EL (cell line): ENCODE data around the gene GLT8D2.
A peak's percentile ranks its signal among the peaks of the same experiment; 100 is the strongest.

Source experiments
- DNase-seq: peaks from one replicate; pipeline ENCODE4 v3.0.0-alpha.2; 2016

Gene GLT8D2

DNA sequence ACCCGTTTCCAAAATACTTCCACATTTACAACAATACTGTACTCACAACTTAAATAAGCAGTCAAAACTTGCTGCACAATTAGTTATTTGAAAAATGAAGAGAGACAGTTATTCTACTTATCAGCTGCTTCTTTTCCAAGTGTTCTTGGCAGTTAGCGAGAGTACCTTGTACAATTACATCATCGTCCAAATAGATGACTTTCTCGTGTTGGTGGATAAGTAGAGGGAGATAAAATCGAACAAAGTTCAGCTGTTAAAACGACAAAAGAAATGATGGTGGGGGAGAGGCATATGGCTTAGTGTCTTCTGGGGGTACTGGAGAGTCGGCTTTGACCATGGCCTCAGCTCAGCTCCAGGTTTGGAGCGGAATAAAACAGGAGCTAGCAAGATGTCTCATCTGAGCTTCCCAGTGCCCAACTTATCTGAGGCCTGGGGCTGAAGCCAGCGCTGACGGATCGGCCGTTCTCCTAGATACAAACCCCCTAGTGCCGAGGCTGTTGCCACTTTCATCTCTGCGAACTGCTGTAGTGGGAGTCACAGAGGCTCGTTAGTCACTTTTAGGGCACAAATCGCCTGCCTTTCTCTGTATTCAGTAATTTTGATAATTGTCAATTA is 52.6 kb downstream of the GLT8D2 start:
- DNase-seq = no peak

DNA sequence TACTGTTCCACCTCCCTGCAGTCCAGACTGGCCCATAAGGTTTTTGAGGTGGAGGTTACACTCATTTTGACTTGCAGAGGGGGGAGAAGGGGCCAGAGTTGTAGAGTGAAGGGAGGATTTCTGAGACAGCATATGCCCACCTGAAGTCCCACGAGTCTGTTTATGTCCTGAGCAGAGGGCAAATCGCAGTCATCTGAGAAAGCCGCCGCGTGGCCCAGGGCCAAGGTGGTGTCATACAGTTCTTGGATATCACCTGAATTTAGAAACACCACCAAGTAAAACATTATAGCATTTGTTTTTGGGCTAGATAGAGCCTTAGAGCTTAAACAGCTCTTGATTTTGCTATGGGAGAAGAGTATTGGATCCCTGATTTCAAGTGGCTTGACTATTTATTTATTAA is 53.4 kb downstream of the GLT8D2 start:
- no peak for DNase-seq

DNA sequence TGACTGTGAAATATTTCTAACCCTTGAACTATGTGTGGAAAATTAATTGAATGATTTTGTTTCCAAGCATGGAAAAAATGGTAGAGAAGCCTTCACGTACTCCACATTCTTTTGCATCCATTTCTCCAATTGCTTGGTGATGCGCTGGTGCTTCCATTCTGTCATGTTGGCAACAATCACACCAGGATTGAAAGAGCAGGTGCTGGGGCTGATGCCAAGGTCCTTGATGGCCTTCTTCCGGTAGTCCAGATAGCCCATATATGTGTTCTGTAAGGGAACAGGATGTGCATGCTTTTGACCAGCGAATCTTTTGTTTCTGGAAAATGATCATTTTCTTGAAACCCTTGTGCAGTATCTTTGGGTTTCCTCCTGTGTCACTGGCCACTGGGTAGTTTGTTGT is 55.8 kb downstream of the GLT8D2 start:
- no peak for DNase-seq

DNA sequence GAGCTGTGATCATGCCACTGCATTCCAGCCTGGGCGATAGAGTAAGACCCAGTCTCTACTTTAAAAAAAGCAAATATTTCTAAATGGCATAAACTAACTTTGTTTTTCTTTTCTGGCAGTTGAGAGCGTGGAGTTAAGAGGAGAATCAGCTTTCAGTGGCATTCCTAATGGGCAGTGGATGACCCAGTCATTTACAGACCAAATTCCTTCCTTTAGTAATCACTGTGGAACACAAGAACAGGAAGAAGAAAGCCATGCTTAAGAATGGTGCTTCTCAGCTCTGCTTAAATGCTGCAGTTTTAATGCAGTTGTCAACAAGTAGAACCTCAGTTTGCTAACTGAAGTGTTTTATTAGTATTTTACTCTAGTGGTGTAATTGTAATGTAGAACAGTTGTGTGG is 63.2 kb downstream of the GLT8D2 start:
- DNase-seq = peak; percentile 77

DNA sequence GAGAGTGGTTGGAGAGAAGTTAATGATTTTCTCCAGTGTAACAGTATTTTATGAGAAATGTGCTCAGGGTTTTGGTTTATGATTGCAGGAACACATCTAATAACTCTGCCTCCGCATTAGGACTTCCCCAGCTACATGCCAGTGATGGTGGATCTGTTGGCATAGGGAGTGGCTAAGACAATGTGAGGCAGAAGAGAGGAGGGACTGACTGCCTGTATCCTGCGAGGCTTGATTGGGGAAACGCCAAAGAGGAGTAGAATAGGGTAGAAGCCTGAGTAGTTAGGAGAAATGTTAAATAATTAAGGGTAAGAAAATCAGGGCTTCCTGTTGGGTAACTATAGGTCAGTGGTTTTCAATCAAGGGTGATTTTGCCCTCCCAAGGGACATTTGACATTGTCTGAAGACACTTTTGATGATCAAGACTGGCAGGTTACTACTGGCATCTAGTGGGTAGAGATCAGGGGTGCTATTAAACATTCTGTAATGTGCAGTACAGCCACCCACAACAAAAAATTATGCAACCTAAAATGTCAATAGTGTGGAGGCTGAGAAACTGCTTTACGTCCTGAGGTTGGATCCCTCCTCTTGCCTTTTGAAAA is 71.5 kb downstream of the GLT8D2 start:
- DNase-seq = no peak

DNA sequence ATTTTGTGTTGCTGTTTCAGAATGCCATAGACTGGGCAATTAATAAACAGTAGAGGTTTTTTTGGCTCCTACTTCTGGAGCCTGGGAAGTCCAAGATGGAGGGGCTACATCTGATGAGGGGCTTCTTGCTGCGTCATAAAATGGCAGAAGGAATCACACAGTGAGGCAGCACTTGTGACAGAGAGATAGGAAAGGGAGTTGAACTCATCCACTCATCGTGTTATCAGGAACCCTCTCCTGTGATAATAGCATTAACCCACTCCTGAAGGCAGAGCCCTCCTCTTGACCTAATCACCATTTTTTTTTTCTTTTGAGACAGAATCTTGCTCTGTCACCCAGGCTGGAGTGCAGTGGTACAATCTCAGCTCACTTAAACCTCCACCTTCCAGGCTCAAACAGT is 74.6 kb downstream of the GLT8D2 start:
- DNase-seq = no peak

DNA sequence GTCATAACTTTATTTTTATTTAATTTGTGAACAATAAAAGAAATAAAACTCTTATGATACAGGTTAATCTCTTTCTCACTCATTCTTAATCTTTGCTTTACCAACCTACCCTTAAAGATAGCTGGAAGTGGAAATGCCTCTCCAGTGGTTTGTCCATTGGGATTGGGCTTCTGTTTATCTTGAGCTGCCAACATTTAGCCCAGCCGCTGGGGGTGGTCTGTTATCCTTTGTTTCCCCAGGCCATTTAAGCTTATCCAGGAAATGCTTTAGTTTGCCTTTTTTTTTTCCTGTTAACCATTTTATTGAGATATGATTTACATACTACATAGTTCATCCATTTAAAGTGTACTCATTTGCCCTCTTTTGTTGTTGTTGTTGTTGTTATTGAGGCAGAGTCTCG is 76.1 kb downstream of the GLT8D2 start:
- no peak for DNase-seq

DNA sequence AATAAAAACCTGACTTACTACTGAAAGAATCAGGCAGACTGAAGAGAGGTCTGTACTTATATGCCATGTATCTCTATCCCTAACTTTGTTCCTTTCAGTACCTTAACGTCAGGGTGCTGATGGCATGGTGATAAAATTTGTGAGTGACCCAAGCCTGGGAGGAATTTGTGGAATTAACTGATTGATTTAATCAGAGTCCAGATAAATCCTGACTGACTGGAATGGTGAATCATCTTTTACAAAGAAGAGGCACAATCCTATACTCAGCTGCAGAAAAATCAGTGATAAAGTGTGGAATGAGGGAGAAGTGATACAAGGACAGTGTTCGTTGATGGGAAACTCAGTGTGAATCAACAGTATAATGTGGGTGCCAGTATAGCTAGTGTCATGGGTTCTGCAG is 80.6 kb downstream of the GLT8D2 start:
- peak; percentile 86 for DNase-seq

DNA sequence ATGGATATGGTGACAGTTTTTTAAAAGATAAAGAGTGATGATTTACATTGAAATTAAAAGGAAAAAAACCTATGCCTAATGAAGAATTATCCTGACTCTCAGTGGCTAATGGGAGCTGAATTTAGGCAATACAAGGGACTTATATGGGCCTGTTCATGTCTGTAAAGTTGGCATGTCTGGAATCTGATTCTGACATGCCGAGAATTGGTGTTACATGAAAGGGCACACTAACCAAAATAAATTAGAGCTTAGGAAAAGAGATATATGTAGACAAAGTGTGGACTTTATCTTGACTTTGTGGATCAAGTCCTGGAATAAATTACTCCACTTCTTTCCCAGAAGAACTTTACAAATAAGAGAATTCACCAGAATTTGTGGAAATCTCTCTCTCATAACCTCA is 83.3 kb downstream of the GLT8D2 start:
- DNase-seq = peak; percentile 23

DNA sequence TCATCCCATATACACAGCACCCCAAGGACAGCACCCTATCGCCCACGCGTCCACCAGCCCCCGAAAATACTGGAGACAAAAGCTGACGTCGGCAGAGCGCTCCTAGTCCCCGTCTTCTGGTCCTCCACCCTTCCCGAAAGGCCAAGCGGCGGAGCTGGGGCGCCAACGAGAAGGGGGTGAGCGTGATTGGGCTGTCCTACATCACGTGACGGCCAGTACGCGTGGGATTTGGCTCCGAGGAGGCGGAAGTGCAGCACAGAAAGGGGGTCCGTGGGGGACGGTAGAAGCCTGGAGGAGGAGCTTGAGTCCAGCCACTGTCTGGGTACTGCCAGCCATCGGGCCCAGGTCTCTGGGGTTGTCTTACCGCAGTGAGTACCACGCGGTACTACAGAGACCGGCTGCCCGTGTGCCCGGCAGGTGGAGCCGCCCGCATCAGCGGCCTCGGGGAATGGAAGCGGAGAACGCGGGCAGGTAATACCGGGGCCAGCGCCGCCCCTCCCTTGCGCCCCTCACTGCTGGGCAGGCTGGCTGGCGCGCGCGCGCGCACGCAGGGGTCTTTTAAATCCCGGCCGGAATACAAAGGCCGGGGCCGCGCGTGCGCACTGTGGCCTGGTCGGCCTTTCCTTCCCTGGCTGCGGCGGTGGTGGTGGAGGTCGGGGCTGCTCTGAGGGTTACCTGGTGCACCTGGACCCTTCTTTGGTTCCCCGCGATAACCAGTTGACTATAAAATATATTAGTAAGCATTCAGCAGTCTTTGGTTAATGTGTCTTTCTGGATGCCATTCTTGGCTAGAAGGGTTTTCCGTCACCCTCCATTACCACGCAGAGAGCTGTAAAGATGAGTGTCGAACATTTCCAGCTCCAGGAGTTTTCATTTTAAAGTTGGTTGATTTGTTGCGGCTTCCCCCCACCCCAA is 84.1 kb downstream of the GLT8D2 start, which contains the start of gene TDG:
Gene TDG, plus strand, starts transcription at position 283 of the 915 bp plus-strand sequence. Its CDS starts 166 bp downstream, at position 449.
- DNase-seq = peak; percentile 99

DNA sequence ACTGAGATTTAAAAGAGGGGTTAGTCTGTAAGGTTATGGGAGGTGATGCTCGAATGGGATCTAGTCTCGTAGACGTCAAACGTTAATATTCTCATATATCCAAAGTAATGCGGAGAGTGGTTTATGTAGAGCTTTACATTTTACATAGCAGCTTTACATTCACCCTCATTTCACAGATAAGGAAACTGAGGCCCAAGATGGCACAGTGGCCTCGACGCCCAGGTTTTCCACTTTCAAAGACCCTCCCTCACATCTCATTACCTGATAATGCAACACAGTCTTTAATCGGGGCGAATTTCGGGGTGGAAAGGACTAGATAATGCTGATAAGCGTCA is 84.8 kb downstream of the GLT8D2 start:
- no peak for DNase-seq

DNA sequence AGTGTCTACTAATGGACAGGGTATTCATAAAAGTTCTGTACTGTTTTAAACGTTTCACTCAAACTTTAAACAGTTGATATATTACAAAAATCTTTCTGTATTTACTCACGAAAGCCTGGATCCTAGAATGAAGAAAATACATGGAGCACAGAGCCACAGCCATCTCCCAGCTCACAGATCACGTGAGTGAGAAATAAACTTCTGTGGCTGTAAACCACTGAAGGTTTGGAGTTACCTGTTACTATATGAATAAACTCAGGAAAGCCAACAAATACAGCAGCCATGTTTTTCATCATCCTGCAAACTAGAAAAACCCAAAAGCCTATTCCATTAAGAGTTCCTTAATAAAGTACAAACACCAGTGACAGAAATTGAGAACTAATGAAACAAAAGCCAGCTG is 85.2 kb downstream of the GLT8D2 start:
- DNase-seq = no peak

DNA sequence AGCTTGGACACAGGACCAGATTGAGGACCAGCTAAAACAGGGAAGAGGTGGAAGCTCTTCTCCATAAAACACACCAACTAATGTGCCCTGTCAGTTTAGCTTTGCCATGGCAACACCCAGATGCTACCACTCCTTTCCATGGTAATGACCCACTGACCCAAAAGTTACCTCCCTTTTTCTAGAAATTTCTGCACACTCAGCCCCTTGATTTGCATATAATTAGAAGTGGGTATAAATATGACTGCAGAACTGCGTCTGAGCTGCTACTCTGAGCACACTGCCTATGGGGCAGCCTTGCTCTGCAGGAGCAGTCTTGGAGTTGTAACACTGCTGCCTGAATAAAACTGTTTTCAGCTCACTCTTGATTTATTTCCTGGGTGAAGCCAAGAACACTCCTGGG is 87.5 kb downstream of the GLT8D2 start:
- DNase-seq = no peak

DNA sequence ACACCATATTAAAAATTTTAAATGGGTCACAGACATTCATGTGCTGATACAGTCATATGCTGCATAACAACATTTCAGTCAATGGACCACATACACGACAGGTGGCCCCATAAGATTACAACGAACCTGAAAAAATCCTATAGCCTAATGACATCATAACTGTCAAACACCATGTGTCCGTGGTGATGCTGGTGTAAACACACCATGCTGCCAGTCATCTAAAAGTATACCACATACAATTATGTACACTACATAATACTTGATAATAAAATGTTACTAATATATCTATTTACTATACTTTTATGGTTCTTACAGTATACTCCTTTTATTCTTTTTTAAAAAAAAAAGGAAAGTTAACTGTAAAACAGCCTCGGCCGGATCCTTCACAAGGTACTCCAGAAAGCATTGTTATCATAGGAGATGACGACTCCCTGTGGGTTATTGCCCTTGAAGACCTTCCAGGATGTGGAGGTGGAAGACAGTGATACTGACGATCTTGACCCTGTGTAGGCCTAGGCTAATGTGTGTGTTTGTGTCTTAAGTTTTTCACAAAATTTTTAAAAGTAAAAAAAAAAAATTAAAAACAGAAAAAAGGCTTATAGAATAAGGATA is 89.3 kb downstream of the GLT8D2 start:
- no peak for DNase-seq

DNA sequence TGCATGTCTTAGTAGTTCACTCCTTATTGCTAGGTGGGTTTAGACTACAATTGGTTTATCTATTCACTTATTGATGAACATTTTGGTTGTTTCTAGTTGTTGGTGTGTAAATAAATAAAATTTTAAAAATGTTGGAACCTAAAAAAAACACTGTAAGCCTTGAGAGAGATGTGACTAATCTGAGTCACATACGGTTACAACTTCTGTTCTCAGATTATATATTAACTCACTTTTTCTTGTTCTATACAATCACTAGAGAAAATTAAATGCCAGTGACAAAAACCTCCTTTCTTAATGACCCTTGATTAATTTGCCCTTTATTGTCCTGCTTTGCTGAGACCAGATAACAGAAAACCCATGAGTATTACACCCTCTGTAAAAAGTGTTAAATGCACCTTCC is 91.4 kb downstream of the GLT8D2 start:
- DNase-seq = no peak

DNA sequence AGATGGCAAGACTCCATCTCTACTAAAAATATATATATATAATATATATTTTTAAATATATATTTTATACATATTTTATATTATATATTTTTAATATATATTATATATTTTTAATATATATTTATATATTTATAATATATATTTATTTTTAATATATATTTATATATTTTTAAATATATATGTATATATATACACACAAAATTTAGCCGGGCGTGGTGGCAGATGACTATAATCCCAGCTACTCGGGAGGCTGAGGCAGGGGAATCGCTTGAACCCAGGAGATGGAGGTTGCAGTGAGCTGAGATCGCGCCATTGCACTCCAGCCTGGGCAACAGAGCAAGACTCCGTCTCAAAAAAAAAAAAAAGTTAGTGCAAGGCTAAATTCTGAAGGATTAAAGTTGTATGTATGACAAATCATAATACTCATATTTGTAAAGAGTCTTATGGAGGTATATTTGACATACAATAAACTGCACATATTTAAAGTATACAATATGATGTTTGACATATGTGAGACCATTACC is 92.1 kb downstream of the GLT8D2 start:
- DNase-seq = no peak

DNA sequence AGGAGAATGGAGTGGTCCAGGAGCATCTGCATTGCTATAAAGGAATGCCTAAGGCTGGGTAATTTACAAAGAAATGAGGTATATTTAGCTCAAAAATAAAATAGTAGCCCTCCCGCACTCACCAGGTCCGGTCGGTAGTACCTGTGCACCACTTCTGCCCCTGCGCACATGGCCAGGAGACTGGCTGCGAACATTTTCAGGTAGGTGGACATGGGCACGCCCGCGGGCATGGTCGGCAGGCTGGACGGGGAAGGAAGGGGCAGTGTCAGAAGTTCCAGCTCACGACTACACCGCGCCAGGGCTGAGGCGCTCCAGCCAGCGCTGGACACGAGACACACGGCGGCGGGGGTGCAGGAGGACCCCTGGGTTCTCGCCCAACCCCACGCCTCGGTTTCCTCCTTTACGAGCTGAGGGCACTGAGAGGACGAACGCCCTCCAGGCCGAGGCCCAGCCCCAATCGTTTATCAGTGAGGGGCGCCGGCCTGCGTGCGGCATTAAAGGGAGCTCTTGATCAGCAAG is 93.4 kb downstream of the GLT8D2 start:
- DNase-seq = no peak

DNA sequence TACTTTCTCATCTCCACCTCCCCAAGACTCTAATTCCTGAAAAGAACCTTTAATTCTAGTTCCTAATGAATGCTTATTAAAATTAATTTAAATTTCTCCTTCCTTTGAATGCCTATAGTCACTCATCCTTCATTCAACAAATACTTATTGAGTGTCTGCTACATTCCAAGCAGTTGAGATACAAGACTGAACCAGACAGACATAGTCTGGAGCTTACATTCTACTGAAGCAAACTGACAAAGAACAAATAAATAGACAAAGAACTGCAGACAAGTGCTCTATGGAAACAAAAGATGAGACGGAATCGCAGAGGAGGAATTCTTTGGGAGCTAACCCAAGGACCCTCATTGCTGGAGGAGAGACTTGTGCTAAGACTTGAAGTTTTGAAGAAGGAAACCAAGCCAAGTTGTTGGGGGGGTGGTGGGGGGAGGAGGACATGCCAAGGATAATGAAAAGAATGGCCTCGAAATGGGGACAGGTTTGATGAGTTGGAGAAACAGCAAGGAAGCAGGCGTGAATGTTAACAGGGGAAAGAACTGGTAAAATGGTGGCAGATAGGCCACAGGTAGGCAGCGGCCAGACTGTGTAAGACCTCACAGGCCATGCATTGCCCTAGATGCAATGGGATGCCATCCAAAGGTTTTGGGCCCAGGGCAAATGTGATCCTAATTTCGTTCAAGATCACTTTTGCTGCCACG is 94.0 kb downstream of the GLT8D2 start:
- DNase-seq = no peak

DNA sequence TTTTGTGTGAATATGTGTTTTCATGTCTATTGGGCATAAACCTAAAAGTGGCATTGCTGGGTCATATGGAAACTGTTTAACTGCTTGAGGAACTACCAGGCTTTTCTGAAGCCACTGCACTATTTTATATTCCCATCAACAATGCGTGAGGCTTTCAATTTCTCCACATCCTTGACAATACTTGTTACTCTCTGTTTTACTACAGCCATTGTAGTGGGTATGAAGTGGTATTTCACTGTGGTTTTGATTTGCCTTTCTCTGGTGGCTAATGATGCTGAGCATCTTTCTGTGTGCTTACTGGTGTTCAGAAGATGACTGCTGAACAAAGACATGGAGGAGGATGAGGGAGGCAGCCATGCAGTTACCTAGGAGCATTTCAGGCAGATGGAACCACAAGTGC is 97.5 kb downstream of the GLT8D2 start:
- DNase-seq = no peak

DNA sequence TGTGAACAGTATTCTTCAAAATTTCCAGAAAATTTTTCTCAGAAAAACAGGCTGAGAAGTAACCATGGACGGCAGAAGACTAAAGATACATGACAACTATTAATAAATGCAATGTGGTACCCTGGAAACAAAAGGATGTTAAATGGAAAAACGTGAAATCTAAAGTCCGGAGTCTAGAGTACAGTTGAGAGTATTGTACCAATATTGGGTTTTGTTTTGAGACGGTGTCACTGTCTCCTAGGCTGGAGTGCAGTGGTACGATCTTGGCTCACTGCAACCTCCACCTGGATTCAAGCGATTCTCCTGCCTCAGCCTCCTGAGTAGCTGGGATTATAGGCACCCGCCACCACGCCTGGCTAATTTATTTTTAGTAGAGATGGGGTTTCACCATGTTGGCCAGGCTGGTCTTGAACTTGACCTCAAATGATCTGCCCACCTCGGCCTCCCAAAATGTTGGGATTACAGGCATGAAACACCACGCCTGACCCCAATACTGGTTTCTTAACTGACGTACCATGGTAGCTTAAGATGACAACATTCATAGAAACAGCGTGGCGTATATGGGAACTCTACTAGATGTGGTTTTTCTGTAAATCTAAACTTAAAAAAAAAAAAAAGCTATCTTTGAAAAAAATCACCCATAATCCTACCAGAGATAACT is 101.1 kb downstream of the GLT8D2 start:
- DNase-seq = no peak

DNA sequence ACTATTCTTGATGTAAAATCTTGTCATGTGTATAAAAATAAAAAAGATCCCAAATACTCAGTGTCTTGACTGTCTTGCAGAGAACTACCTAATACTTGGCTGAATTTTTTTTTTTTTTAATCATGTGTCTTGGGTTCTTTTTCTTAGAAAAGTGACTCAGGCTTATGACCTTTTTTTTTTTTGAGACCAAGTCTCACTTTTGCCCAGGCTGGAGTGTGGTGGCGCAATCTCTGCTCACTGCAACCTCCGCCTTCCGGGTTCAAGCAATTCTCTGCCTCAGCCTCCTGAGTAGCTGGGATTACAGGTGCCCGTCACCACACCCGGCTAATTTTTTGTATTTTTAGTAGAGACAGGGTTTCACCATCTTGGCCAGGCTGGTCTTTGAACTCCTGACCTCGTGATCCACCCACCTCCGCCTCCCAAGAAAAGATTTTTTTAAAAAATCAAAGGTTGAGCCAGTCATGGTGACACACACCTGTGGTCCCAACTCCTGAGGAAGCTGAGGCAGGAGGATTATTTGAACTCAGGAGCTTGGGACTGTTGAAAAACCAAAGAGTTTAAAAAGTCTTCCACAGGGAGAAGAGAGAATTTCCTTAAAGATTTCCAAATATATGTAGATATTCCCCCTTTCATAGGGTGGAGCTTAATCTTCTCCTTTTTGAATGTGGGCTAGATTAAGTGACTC is 102.0 kb downstream of the GLT8D2 start:
- DNase-seq = no peak
